ENCODE data around the gene CSAG3. TPM values are rescaled to one million over a fixed set of nuclear protein-coding genes. Genes with fewer than 3 reads are reported as not detected.
"Not testable (repeated sequence)": the region's sequence is repeated elsewhere in the genome, so short reads cannot be mapped to it uniquely, and the experiment has no call there.

The CSAG3 gene
- total RNA-seq, 4 donors from 2014 or later, result not detected

DNA sequence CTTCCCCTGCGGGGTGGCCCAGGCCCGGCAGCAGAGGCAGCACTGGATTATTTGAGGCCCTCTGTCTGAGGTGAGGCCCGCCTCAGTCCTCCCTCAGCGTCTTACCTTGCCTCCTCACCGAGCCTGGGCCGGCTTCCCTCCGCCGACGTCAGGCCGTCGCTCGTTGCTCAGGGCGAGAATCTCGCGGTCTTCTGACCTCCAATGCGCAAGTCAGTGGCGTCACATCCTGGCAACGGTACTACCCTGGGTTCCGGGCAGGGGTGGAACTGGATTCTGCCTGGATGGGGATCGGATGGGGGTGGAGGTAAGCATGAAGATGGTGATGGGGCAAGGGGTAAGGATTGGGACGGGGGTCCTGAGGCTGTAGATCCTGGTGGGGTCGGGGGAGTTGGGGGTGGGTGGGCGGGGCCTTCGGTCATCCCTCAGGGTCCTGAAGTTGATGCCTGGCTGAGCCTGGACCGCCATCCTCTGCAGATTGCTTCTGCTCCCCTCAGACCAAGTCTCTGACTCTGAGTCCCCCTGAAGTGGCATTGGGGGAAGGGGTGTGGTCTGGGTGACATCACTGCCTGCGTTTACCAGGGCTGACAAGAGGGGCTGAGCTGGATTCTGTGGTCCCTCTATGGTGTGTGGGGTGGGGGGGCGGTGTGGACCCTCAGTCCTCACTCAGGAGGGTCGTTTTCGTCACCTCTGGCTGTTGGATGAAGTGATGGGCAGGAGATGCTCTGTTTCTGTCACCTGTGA is 10.7 kb downstream of the CSAG3 start, which contains the start of gene MAGEA6:
Gene MAGEA6, minus strand, starts transcription at position 141 of the 741 bp plus-strand sequence. CDS start 2,039 bp downstream, outside the sequence.
- not testable (repeated sequence) for ATAC-seq, H3K4me1 ChIP-seq, H3K36me3 ChIP-seq, H3K27ac ChIP-seq, H3K4me3 ChIP-seq, H3K9me3 ChIP-seq, H3K27me3 ChIP-seq
- WGBS, 2 donors (ENCODE audit: low coverage in 1 of 2), result no CpG with 5 or more reads among the region's 29 CpGs

DNA sequence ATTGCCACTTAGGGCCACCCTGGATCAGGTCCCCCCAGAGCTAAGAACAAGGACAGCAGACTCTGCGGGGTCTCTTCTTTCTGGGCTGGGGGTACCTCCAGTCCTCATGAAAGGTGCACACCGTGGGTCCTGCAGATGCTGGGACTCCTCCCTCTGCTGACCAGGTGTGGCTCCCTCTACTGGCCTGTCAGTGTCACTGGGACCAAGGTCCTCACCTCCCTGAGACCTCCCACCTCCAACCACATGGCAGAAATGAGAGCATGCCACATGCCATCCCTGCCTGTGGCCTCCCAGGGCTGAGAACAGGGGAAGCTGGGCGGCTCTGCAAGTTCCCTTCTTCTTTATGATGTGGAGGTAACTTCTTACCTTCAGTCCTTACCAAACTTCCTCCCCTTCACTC is 28.0 kb downstream of the CSAG3 start:
- no CpG with 5 or more reads among the region's 3 CpGs for WGBS, 2 donors (ENCODE audit: low coverage in 1 of 2)

DNA sequence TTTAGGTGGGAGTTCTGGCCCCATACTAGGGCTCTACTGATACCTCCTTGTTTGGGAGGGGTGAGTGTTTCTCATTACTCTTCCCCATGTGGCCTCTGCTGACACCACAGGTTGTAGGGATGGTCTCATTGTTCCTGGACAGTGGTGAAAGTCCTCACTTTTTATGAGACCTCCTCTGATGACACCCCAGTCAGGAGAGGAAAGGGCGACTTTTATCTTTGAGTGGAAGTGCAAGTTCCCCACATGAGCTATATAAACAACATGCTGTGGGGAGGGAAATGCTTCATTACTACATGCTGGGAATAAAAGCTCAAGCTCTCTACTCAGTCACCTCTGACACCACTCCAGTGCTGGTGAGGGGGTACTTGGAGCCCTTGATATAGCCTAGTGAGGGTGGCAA is 39.9 kb downstream of the CSAG3 start:
- no peak for ATAC-seq
- H3K36me3 ChIP-seq, result no peaks in the 10 kb centered on the region
- no peaks in the 10 kb centered on the region for H3K9me3 ChIP-seq
- TF ChIP-seq EP300 (IDR thresholded peaks at IDR 0.05), result no peak
- no peak for TF ChIP-seq POLR2AphosphoS5 (IDR thresholded peaks at IDR 0.05)
- no peak for TF ChIP-seq POLR2A (IDR thresholded peaks at IDR 0.05)
- TF ChIP-seq, protein P1, sequence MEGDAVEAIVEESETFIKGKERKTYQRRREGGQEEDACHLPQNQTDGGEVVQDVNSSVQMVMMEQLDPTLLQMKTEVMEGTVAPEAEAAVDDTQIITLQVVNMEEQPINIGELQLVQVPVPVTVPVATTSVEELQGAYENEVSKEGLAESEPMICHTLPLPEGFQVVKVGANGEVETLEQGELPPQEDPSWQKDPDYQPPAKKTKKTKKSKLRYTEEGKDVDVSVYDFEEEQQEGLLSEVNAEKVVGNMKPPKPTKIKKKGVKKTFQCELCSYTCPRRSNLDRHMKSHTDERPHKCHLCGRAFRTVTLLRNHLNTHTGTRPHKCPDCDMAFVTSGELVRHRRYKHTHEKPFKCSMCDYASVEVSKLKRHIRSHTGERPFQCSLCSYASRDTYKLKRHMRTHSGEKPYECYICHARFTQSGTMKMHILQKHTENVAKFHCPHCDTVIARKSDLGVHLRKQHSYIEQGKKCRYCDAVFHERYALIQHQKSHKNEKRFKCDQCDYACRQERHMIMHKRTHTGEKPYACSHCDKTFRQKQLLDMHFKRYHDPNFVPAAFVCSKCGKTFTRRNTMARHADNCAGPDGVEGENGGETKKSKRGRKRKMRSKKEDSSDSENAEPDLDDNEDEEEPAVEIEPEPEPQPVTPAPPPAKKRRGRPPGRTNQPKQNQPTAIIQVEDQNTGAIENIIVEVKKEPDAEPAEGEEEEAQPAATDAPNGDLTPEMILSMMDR (IDR thresholded peaks at IDR 0.05), result no peak
- H3K27ac ChIP-seq, result no peak overlapping the region
- H3K4me1 ChIP-seq, result no peaks in the 10 kb centered on the region
- no CpG with 5 or more reads among the region's 1 CpG for WGBS, 2 donors (ENCODE audit: low coverage in 1 of 2)
- H3K27me3 ChIP-seq, result no peaks in the 10 kb centered on the region
- H3K4me3 ChIP-seq, result no peak overlapping the region

More for the DNA sequence above, 28.0 kb downstream of the CSAG3 start:
- not testable (repeated sequence) for H3K27ac ChIP-seq, ATAC-seq, H3K9me3 ChIP-seq, H3K4me1 ChIP-seq, H3K4me3 ChIP-seq, H3K36me3 ChIP-seq, H3K27me3 ChIP-seq

DNA sequence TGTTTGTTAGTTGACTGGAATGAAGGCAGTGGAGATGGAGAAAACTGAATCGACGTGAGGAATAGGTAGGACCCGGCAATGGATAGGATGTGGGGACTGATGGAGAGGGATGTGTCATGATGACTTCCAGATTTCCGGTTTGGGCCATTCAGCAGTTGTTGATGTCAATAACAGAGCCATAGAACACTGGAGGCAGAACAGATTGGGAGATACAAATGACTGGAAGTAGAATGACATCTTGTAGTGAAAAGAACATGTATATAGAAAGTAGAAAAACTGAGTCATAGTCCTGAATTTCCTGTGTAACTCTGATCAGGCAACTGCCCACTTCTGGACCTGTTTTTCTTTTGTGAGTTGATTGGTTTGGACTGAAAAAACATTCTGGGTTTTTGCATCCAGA is 47.0 kb downstream of the CSAG3 start:
- 86% methylated on average over 1 of the region's 4 CpGs; no CpG with 5 or more reads in 1 of the 2 donors for WGBS, 2 donors (ENCODE audit: low coverage in 1 of 2)
- TF ChIP-seq, protein P1 (IDR thresholded peaks at IDR 0.05), result no peak
- TF ChIP-seq POLR2AphosphoS5 (IDR thresholded peaks at IDR 0.05), result no peak
- no peak for TF ChIP-seq POLR2A (IDR thresholded peaks at IDR 0.05)
- no peak for TF ChIP-seq EP300 (IDR thresholded peaks at IDR 0.05)
- Histone ChIP-seq H3K36me3 (no peaks in the 10 kb centered on the region), H3K4me3 (no peak overlapping the region), H3K27me3 (peaks cover 3% of the 10 kb centered on the region), H3K9me3 (no peaks in the 10 kb centered on the region), H3K4me1 (no peaks in the 10 kb centered on the region), H3K27ac (no peak overlapping the region)
- no peak for ATAC-seq

Other genes starting within 250 kb of the CSAG3 start
- under 1 TPM in 1 of 4 donors, not detected in 3; 0.07 TPM for gene GABRQ, start 121.3 kb upstream of the CSAG3 start, total RNA-seq
- gene MAGEA3, start 60.4 kb upstream of the CSAG3 start, total RNA-seq, result not detected
- not detected for gene CSAG2, start 49.9 kb upstream of the CSAG3 start, total RNA-seq
- gene MAGEA2B, start 44.6 kb upstream of the CSAG3 start, total RNA-seq, result not detected
- not detected for gene CSAG1, start 25.5 kb upstream of the CSAG3 start, total RNA-seq
- gene MAGEA12, start 25.5 kb upstream of the CSAG3 start, total RNA-seq, result not detected
- gene MAGEA2, start 5.4 kb upstream of the CSAG3 start, total RNA-seq, result not detected
- gene MAGEA6, start 10.5 kb downstream of the CSAG3 start, total RNA-seq, result not detected
- gene CETN2, start 71.5 kb downstream of the CSAG3 start, total RNA-seq, result 10 to 100 TPM; 53.0 to 75.2 (median 60.3) TPM
- 10 to 100 TPM in 3 of 4 donors, 1 to 10 TPM in 1; 3.7 to 14.2 (median 10.8) TPM for gene NSDHL, start 71.8 kb downstream of the CSAG3 start, total RNA-seq
- 10 to 100 TPM in 1 of 4 donors, 1 to 10 TPM in 3; 2.7 to 13.7 (median 3.6) TPM for gene ZNF185, start 138.8 kb downstream of the CSAG3 start, total RNA-seq
- not detected for gene PNMA5, start 234.9 kb downstream of the CSAG3 start, total RNA-seq

Data from gastroesophageal sphincter (tissue), 4 donors.